Omental fat pad (tissue), 4 donors: ENCODE results near the gene TMEM106C. TPM values are rescaled to one million over a fixed set of nuclear protein-coding genes. Genes with fewer than 3 reads are reported as not detected.

Experiments used
- ATAC-seq: fragments of 150-250 bp; one replicate; pipeline ENCODE4 v1.9.1; 2016; ENCODE audit warnings: mild to moderate bottlenecking, moderate library complexity; ENCODE audit not compliant: low FRiP score
- DNase-seq: peaks from one replicate; pipeline ENCODE4 v3.0.0-alpha.2; 2019; ENCODE audit warnings: low spot score
- total RNA-seq, 4 donors: library from RNA; depleted of rRNA; stranded (reverse); fragments of >200 nt; gene quantifications; one replicate each; pipeline ENCODE4 v1.1.0, GENCODE V29; 2016
- TF ChIP-seq, protein P1 (sequence below), 3 donors: fragments of 450-650 bp; IDR thresholded peaks; one replicate each; pipeline ENCODE4 v1.5.1; 2016 to 2017; ENCODE audit warnings: antibody characterized with exemption in 3 of 3, mild to moderate bottlenecking in 3 of 3, moderate library complexity in 2 of 3

The TMEM106C gene
- total RNA-seq, 4 donors from 2014 or later: 27.3 to 87.5 (median 62.1) TPM

DNA sequence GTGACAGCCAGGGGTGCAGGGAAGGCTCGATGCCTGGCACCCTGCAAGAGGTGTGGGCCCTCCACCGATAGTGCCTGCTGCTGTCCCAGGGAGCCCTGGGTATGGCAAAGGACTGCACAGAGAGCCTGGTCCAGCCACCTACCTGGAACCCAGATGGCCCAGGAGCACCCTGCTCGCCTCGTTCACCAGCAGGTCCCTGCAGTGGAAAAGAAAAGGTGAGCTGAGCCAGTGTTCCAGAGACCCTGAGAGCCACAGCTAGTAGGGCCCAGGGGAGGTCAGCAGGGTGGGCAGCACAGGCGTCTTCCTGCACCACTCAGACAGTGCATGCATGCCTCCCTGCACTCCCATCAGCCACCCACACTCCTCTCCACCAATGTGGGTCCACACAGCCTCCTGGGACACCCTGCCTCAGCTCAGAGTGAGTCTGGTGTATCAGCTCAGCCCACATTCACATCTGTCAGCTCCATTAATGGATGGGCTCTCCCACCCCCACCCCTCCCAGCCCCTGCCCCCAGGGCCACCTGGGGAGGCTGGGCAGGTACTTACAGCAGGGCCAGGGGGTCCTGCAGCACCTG is 20.2 kb downstream of the TMEM106C start:
- ATAC-seq (no peak), DNase-seq (no peak)
- TF ChIP-seq, protein P1, sequence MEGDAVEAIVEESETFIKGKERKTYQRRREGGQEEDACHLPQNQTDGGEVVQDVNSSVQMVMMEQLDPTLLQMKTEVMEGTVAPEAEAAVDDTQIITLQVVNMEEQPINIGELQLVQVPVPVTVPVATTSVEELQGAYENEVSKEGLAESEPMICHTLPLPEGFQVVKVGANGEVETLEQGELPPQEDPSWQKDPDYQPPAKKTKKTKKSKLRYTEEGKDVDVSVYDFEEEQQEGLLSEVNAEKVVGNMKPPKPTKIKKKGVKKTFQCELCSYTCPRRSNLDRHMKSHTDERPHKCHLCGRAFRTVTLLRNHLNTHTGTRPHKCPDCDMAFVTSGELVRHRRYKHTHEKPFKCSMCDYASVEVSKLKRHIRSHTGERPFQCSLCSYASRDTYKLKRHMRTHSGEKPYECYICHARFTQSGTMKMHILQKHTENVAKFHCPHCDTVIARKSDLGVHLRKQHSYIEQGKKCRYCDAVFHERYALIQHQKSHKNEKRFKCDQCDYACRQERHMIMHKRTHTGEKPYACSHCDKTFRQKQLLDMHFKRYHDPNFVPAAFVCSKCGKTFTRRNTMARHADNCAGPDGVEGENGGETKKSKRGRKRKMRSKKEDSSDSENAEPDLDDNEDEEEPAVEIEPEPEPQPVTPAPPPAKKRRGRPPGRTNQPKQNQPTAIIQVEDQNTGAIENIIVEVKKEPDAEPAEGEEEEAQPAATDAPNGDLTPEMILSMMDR (IDR thresholded peaks at IDR 0.05): no peak

DNA sequence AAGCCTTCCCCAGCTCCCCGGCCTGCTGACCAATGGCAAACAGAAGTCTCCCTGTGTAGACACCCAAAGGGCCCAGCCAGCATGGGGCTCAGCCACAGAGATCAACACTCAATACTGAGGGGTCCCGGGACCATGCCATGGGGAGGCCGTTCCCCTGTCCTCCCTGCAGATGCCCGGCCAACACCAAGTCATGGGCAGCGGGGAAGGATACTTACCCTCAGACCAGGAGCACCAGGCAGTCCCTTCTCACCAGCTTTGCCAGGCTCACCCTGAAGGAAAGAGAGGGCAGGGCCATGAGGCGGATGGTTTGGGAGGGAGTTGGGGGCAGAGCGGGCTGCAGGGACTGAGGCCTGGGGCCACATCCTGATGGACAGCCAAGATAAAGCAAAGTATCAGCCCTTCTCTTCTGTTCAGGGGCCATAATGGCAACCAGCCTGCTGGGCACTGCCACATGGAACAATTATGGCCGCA is 21.0 kb downstream of the TMEM106C start:
- DNase-seq: no peak
- no peak for ATAC-seq
- TF ChIP-seq, protein P1 (IDR thresholded peaks at IDR 0.05): no peak

DNA sequence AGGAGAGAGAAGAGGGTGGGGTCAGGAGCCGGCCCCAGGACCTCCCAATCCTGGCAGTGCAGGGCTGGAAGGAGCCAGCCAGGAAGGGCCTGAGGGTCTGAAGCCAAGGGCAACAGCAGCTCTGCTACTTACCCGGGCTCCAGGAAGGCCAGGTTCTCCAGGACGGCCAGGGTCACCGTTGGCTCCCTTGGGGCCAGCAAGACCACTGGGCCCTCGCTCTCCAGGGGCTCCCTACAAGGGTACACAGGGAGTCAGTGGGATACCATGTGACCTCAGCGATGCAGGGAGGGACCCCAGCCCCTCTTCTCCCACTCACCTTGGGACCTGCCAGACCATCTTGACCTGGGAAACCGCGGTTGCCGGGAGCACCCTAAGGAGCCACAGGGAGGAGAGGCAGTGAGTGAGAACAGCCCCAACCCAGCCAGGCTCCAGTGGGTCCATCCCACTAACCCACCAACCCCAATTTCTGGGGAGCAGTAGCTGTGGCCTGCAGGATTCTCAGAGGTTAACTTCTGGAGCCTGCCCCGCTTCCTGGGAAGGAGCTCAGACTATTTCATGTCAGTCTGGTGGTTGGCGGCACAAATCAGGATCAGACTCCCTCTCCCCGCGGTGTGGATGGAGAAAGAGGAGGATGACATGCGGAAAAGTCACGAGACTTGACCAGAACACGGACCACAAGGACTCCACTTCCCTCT is 22.3 kb downstream of the TMEM106C start:
- TF ChIP-seq, protein P1 (IDR thresholded peaks at IDR 0.05): no peak
- ATAC-seq: no peak
- DNase-seq: no peak

DNA sequence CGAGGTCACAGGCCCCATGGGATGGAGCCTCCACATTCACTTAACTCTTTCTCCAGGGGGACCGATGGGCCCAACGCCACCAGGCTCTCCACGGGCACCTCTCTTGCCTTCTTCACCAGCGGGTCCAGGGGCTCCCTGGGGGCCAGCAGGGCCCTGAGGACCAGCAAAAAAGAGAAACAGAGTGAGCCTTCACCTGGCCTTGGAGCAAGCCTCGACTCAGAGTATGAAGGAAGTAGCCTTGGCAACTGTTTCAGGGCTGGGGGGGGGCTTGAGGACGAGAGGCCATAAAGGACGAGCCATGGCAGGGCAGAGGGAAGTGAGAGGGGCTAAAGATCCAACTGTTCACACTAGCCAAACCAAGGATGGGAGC is 22.9 kb downstream of the TMEM106C start:
- DNase-seq (no peak), ATAC-seq (no peak)
- TF ChIP-seq, protein P1 (IDR thresholded peaks at IDR 0.05): no peak

DNA sequence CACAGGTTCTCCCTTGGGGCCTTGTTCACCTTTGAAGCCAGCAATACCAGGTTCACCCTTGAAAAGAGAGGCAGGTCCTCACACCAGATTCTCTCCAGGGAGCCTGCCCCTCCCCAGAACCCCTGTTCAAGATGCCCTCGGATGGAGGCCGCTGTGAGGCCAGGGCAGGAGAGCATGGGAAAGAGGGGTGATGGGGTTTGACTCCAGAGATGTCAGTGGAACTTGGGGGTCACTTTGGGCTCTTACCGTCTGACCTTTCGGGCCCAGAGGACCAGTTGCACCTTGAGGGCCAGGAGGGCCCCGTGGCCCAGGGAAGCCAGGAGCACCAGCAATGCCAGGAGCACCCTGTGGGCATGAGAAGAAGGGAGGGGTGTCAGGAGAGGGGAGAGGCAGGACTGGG is 23.4 kb downstream of the TMEM106C start:
- DNase-seq (no peak), ATAC-seq (no peak)
- TF ChIP-seq, protein P1 (IDR thresholded peaks at IDR 0.05): no peak

DNA sequence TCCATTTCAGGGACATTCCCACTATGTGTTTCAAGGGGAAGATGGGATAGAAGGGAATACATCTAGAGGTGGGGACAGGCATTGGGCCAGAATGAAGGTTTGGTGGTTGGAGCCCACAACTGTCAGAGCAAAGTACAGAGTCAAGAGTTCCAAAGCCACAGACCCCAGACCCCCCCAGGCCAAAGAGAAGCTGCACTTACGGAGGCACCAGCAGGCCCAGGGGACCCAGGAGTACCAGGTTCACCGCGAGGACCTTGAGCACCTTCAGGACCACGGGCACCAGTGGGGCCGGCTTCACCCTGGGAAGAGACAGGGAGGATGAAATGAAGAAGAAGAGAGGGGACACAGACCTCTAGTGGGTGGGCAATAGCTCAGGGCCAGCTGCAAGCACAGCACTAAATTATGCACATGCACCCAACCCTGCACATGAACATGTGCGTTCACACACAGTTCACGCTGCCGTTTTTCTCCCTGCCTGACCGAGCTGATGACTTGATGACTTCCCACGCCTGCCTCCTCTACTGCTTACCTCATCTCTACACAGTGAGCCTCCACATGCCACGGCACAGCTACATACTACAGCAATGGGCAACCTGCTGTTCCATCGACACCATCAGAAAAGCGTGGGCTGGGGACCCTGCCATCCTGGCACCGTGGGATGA is 24.1 kb downstream of the TMEM106C start:
- ATAC-seq (no peak), DNase-seq (no peak)
- TF ChIP-seq, protein P1 (IDR thresholded peaks at IDR 0.05): no peak
